Liver (tissue), 3 donors: ENCODE results near the gene NCAM1.

ENCODE experiments used
- EGR1 ChIP-seq, 2 donors: IDR thresholded peaks; 2 replicates each; pipeline ENCODE4 v1.6.1; 2016 to 2018; ENCODE audit warnings: antibody characterized with exemption in 2 of 2, low read depth in 2 of 2
- HNF4G ChIP-seq: IDR thresholded peaks from 2 replicates; pipeline ENCODE4 v1.6.1; 2016; ENCODE audit warnings: antibody characterized with exemption
- JUND ChIP-seq, 2 donors: IDR thresholded peaks; 2 replicates each; pipeline ENCODE4 v1.6.1; 2016; ENCODE audit warnings: antibody characterized with exemption in 2 of 2
- SP1 ChIP-seq: IDR thresholded peaks from 2 replicates; pipeline ENCODE4 v1.6.1; 2018; ENCODE audit warnings: antibody characterized with exemption, mild to moderate bottlenecking
- YY1 ChIP-seq: IDR thresholded peaks from 2 replicates; pipeline ENCODE4 v1.6.1; 2016; ENCODE audit warnings: antibody characterized with exemption, mild to moderate bottlenecking
- TF ChIP-seq, protein P1 (sequence below): fragments of 150-350 bp; IDR thresholded peaks from 2 replicates; pipeline ENCODE4 v1.5.1; 2017; ENCODE audit warnings: improper control_type of control experiment, low read depth, low read length; ENCODE audit not compliant: missing input control
- TF ChIP-seq, protein P2 (sequence below): IDR thresholded peaks from 2 replicates; pipeline ENCODE4 v1.6.1; 2016; ENCODE audit warnings: antibody characterized with exemption
- donor health status: healthy.
- donor health status: healthy.

DNA sequence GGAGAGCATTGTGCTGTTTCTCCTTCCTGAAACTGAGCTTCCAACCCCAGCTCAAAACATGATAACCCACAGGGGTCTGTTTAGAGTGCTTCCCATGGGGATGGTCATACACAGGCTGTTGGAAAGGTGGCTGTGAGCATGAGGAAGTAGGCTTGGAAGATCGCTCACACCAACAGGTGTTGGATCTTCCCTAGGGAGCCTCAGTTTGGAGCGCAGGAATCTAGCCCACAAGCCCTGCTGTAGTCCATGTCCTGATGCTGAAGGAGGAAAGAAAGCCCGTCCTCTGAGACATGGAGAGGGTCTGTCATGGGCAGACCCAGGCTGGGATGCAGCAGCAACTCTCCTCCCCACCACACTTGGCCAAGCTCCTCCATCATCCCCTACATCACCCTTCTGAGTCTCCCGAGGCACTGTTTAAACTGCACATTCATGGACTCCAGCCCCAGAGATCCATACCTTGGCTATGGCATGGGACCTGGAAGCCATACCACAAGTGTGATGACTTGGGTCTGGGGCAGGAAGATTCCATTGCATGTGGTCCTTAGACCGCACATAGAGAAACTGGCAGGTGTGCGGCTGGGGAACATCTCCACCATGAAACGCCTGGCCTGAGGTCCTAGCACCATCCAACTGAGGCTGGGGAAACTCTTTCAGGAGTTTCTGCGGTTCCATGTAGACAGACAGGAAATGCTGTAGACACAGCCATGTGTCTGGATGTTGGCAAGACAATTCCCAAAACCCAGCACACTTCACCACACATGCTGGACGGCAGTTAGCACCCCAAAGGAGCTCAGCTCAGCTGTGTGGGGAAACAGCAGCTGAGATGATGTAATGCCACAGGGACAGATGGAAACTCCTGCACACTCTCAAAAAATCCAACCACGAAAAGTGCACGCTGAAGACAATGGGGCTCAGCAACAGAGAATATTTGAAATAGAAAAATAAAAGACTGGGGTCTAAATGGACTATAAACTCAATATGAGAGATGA, 325.6 kb downstream of the NCAM1 start:
- TF ChIP-seq, protein P1, sequence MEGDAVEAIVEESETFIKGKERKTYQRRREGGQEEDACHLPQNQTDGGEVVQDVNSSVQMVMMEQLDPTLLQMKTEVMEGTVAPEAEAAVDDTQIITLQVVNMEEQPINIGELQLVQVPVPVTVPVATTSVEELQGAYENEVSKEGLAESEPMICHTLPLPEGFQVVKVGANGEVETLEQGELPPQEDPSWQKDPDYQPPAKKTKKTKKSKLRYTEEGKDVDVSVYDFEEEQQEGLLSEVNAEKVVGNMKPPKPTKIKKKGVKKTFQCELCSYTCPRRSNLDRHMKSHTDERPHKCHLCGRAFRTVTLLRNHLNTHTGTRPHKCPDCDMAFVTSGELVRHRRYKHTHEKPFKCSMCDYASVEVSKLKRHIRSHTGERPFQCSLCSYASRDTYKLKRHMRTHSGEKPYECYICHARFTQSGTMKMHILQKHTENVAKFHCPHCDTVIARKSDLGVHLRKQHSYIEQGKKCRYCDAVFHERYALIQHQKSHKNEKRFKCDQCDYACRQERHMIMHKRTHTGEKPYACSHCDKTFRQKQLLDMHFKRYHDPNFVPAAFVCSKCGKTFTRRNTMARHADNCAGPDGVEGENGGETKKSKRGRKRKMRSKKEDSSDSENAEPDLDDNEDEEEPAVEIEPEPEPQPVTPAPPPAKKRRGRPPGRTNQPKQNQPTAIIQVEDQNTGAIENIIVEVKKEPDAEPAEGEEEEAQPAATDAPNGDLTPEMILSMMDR = no peak
- TF ChIP-seq YY1 (no peak), JUND (IDR thresholded peaks at IDR 0.05) (no peak), EGR1 (IDR thresholded peaks at IDR 0.05; ENCODE audit: low read depth in 2 of 2) (no peak), SP1 (no peak), HNF4G (no peak)
- TF ChIP-seq, protein P2, sequence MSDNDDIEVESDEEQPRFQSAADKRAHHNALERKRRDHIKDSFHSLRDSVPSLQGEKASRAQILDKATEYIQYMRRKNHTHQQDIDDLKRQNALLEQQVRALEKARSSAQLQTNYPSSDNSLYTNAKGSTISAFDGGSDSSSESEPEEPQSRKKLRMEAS = no peak
